ENCODE measurements around the gene DCXR.

DCXR gene

DNA sequence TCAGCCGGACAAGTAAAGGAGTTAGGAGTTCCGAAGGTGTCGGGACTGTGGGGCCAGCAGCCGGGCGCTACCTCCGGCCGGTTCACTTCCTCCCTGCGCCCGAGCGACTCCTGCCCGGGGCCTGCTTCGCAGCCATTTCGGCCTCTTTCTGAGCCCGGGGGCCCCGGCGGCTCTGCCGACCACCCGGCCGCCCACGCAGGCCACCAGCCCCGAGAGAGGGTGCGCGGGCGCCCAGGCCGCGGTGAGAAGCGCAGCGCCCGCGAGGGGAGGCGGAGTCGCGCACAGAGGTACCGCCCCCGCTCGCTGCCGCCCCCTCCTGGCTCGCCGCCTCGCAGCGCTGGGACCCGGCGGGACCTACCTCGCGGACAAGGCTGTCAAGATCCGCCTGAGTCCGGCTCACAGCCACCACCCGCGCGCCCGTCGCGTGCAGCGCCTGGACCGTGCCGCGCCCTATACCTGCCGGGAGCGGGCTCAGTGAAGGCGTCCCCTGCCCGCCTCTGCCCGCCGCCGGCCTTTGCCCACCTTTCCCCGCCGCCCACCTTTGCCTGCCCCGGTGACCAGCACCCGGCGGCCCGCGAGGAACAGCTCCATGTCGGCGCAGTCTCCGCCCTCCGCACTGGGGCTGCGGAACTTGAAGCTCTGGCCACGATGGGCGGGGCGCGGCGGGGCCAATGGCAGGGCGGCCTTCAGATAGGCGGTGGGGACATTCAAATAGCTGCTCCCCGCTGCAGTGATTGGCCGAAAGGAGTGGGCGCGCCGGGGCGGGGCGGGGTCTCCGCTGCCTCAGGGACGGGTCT, at the start of gene DCXR:
DCXR (minus strand) TSS at position 606 of the 797 bp plus-strand sequence; CDS start at position 591, 15 bp downstream.
- Histone ChIP-seq H3K9me3 (ENCODE audit: control insufficient read depth, low read length) (no peaks in the 10 kb centered on the region), H3K4me3 (ENCODE audit: low read length) (peak within 1 kb of the TSS; percentile 69), H3K27me3 (ENCODE audit: control insufficient read depth, insufficient read depth, low read length) (no peaks in the 10 kb centered on the region), H3K4me1 (ENCODE audit: control insufficient read depth, insufficient read depth, low read length) (peaks cover 15% of the 10 kb centered on the region), H3K36me3 (ENCODE audit: control insufficient read depth, insufficient read depth, low read length) (no peaks in the 10 kb centered on the region), H3K9ac (ENCODE audit: low read length) (peak within 1 kb of the TSS; percentile 78)

GRCh38 chr17:82085931-82086764, 48.7 kb upstream of the DCXR start:
- no peak overlapping the region for H3K4me3 ChIP-seq (ENCODE audit: low read length)
- H3K4me1 ChIP-seq (ENCODE audit: control insufficient read depth, insufficient read depth, low read length), result no peaks in the 10 kb centered on the region
- H3K27me3 ChIP-seq (ENCODE audit: control insufficient read depth, insufficient read depth, low read length), result no peaks in the 10 kb centered on the region
- H3K36me3 ChIP-seq (ENCODE audit: control insufficient read depth, insufficient read depth, low read length), result peaks cover 33% of the 10 kb centered on the region
- H3K9me3 ChIP-seq (ENCODE audit: control insufficient read depth, low read length), result no peaks in the 10 kb centered on the region
- no peak overlapping the region for H3K9ac ChIP-seq (ENCODE audit: low read length)

GRCh38 chr17:82085031-82085861, 47.7 kb upstream of the DCXR start:
- no peaks in the 10 kb centered on the region for H3K9me3 ChIP-seq (ENCODE audit: control insufficient read depth, low read length)
- no peak overlapping the region for H3K9ac ChIP-seq (ENCODE audit: low read length)
- no peak overlapping the region for H3K4me3 ChIP-seq (ENCODE audit: low read length)
- H3K27me3 ChIP-seq (ENCODE audit: control insufficient read depth, insufficient read depth, low read length), result no peaks in the 10 kb centered on the region
- peaks cover 29% of the 10 kb centered on the region for H3K36me3 ChIP-seq (ENCODE audit: control insufficient read depth, insufficient read depth, low read length)
- no peaks in the 10 kb centered on the region for H3K4me1 ChIP-seq (ENCODE audit: control insufficient read depth, insufficient read depth, low read length)

DNA sequence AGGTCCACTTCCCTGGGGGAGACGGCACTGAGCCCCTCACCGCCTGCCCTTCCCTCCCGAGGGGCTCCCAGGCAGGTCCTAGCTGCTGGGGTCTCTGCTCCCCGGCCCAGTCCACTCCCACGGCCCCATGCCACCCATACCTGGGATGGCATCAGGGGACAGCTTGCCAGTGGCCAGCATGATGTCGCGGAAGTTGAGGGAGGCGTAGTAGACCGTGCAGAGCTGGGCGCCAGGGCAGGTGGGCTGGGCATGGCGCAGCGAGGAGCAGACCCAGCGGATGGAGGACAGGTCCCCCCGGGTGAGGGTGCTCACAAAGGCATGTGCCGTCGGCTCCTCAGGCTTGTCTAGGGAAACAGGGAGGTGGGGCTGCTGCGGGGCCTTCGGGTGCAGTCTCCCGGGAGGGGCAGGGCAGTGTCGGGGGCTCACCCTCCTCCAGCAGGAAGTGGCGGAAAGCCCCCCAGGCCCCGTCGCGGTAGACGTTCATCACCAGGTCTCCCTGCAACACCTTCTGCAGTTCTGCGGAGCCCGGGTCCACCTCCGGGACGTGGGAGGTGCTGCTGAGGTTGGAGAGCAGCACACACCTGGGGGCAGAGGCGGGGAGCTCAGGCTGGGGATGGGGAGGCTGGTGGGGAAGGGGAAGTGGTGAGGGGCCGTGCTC, 47.0 kb upstream of the DCXR start:
- Histone ChIP-seq H3K27me3 (ENCODE audit: control insufficient read depth, insufficient read depth, low read length) (no peaks in the 10 kb centered on the region), H3K36me3 (ENCODE audit: control insufficient read depth, insufficient read depth, low read length) (peaks cover 27% of the 10 kb centered on the region)

GRCh38 chr17:82083533-82084359, 46.2 kb upstream of the DCXR start:
- H3K27me3 ChIP-seq (ENCODE audit: control insufficient read depth, insufficient read depth, low read length), result no peaks in the 10 kb centered on the region
- no peak overlapping the region for H3K4me3 ChIP-seq (ENCODE audit: low read length)
- no peaks in the 10 kb centered on the region for H3K4me1 ChIP-seq (ENCODE audit: control insufficient read depth, insufficient read depth, low read length)
- H3K9me3 ChIP-seq (ENCODE audit: control insufficient read depth, low read length), result no peaks in the 10 kb centered on the region
- no peak overlapping the region for H3K9ac ChIP-seq (ENCODE audit: low read length)
- H3K36me3 ChIP-seq (ENCODE audit: control insufficient read depth, insufficient read depth, low read length), result peaks cover 20% of the 10 kb centered on the region

More for the DNA sequence above, 47.0 kb upstream of the DCXR start:
- H3K9me3 ChIP-seq (ENCODE audit: control insufficient read depth, low read length), result no peaks in the 10 kb centered on the region
- no peak overlapping the region for H3K4me3 ChIP-seq (ENCODE audit: low read length)
- no peak overlapping the region for H3K9ac ChIP-seq (ENCODE audit: low read length)
- no peaks in the 10 kb centered on the region for H3K4me1 ChIP-seq (ENCODE audit: control insufficient read depth, insufficient read depth, low read length)

DNA sequence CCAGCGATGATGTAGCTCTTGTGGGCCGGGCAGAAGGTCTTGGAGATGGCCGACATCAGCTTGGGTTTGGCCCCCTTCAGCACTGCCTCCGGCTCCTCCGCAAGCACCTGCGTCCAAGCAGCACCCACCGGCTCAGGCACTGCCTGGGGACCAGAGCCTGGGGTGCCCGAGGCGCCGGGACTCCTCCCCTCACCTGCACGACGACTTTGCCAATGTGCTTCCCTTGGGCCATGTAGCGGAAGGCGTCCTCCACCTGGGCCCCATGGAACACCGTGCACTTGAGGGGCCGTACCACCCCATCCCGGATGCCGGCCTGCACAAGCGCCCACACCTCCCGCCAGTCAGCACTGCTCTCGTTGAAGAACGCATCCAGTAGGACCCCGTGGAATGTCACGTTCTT, 45.5 kb upstream of the DCXR start:
- no peaks in the 10 kb centered on the region for H3K4me1 ChIP-seq (ENCODE audit: control insufficient read depth, insufficient read depth, low read length)
- H3K9ac ChIP-seq (ENCODE audit: low read length), result no peak overlapping the region
- H3K4me3 ChIP-seq (ENCODE audit: low read length), result no peak overlapping the region
- no peaks in the 10 kb centered on the region for H3K27me3 ChIP-seq (ENCODE audit: control insufficient read depth, insufficient read depth, low read length)
- H3K36me3 ChIP-seq (ENCODE audit: control insufficient read depth, insufficient read depth, low read length), result peaks cover 13% of the 10 kb centered on the region
- no peaks in the 10 kb centered on the region for H3K9me3 ChIP-seq (ENCODE audit: control insufficient read depth, low read length)

DNA sequence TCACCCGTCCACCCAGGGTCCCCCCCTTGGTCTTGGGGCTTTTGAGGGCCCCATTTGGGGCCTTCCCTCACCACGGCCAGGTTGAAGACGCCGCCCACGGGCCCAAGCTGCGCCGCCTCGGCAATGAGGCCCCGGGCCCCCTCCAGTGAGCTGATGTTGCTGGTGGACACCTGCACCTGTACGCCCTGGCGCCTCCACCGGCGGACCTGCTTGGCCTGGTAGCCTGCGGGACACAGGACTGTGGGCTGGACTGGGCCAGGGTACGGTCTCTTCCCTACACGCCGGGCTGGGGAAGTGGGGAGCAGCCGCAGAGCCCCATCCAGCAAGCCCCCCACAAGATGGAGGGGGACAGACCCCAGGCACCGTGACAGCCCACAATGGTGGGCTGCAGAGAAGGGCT, 45.0 kb upstream of the DCXR start:
- Histone ChIP-seq H3K9me3 (ENCODE audit: control insufficient read depth, low read length) (no peaks in the 10 kb centered on the region), H3K4me1 (ENCODE audit: control insufficient read depth, insufficient read depth, low read length) (no peaks in the 10 kb centered on the region), H3K9ac (ENCODE audit: low read length) (no peak overlapping the region), H3K4me3 (ENCODE audit: low read length) (no peak overlapping the region), H3K27me3 (ENCODE audit: control insufficient read depth, insufficient read depth, low read length) (no peaks in the 10 kb centered on the region), H3K36me3 (ENCODE audit: control insufficient read depth, insufficient read depth, low read length) (peaks cover 8% of the 10 kb centered on the region)

DNA sequence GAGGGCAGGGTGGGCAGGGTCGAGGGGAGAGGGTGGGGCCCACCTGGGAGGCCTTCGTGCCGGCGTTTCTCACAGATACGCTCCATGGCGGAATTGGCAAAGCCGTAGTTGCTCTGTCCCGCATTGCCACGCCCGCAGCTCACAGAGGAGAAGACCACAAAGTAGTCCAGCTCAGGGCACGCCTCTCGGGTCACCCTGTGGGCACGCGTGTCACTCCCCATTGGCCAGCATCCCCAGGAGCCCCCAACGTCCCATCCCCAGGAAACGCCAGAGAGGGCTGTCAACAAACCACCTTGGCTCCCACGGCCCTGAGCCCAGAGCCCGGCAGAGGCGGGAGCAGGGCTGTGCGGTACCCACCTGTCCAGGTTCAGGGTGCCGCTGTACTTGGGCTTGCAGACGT, 44.5 kb upstream of the DCXR start:
- no peak overlapping the region for H3K9ac ChIP-seq (ENCODE audit: low read length)
- peaks cover 5% of the 10 kb centered on the region for H3K36me3 ChIP-seq (ENCODE audit: control insufficient read depth, insufficient read depth, low read length)
- no peak overlapping the region for H3K4me3 ChIP-seq (ENCODE audit: low read length)
- H3K9me3 ChIP-seq (ENCODE audit: control insufficient read depth, low read length), result no peaks in the 10 kb centered on the region
- H3K27me3 ChIP-seq (ENCODE audit: control insufficient read depth, insufficient read depth, low read length), result no peaks in the 10 kb centered on the region
- H3K4me1 ChIP-seq (ENCODE audit: control insufficient read depth, insufficient read depth, low read length), result no peaks in the 10 kb centered on the region

DNA sequence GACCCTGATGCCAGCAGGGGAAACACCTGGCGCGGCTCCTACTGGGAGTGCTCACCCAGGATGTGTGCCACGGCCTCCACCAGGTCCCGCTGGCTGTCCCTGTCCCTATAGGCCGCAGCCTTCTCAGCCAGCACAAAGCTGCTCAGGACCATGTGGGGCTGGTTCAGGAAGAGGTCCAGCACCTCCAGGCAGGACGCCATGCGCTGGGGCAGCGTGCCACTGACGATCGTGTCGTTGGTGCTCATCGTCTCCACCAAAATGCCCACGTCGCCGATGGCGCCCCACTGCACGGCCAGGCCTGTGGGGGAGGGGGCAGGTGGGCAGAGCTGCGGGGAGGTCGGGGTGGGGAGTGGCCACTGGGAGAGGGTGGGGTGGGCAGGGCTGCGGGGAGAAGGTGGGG, 44.0 kb upstream of the DCXR start:
- no peaks in the 10 kb centered on the region for H3K9me3 ChIP-seq (ENCODE audit: control insufficient read depth, low read length)
- H3K27me3 ChIP-seq (ENCODE audit: control insufficient read depth, insufficient read depth, low read length), result no peaks in the 10 kb centered on the region
- H3K9ac ChIP-seq (ENCODE audit: low read length), result no peak overlapping the region
- no peak overlapping the region for H3K4me3 ChIP-seq (ENCODE audit: low read length)
- peaks cover 5% of the 10 kb centered on the region for H3K36me3 ChIP-seq (ENCODE audit: control insufficient read depth, insufficient read depth, low read length)
- no peaks in the 10 kb centered on the region for H3K4me1 ChIP-seq (ENCODE audit: control insufficient read depth, insufficient read depth, low read length)

- no peaks in the 10 kb centered on the region for H3K27me3 ChIP-seq (ENCODE audit: control insufficient read depth, insufficient read depth, low read length)
- H3K9me3 ChIP-seq (ENCODE audit: control insufficient read depth, low read length), result no peaks in the 10 kb centered on the region
- no peaks in the 10 kb centered on the region for H3K4me1 ChIP-seq (ENCODE audit: control insufficient read depth, insufficient read depth, low read length)
- no peak overlapping the region for H3K9ac ChIP-seq (ENCODE audit: low read length)
- H3K36me3 ChIP-seq (ENCODE audit: control insufficient read depth, insufficient read depth, low read length), result peaks cover 5% of the 10 kb centered on the region
- H3K4me3 ChIP-seq (ENCODE audit: low read length), result no peak overlapping the region
Observed at GRCh38 chr17:82080789-82081464, 43.4 kb upstream of the DCXR start.
